Tibial nerve (tissue), 3 donors: ENCODE data around the gene FAM13B.

Experiments
- POLR2A ChIP-seq, 2 donors: fragments of 450-650 bp; IDR thresholded peaks; one replicate each; pipeline ENCODE4 v1.6.1; 2017; ENCODE audit warnings: antibody characterized with exemption in 2 of 2, mild to moderate bottlenecking in 2 of 2, moderate library complexity in 2 of 2
- TF ChIP-seq, protein P1 (sequence below), 5 experiments: fragments of 200-600 bp in 3 of 5; fragments of 450-650 bp in 2 of 5; sonication (generic) in 3 of 5; IDR thresholded peaks; one replicate each; pipeline ENCODE4 v1.5.1; 2016 to 2019; ENCODE audit warnings: antibody characterized with exemption in 5 of 5, mild to moderate bottlenecking in 3 of 5, moderate library complexity in 2 of 5

DNA sequence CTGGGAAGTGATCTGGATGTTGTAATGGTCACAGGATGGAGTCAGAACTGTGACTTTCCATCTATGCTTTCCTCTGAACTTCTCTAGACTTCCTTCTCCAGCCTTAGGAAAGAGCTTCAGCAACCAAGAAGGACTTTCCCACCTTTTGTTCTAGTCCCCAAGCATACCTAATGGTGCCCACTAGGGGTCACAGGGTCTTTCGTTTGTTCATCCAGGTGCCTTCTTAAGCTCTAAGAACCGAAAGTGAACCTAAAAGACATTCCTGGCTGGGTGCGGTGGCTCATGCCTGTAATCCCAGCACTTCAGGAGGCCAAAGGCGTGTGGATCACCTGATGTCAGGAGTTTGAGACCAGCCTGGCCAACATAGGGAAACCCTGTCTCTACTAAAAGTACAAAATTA lies 49.2 kb upstream of the FAM13B start:
- TF ChIP-seq, protein P1, sequence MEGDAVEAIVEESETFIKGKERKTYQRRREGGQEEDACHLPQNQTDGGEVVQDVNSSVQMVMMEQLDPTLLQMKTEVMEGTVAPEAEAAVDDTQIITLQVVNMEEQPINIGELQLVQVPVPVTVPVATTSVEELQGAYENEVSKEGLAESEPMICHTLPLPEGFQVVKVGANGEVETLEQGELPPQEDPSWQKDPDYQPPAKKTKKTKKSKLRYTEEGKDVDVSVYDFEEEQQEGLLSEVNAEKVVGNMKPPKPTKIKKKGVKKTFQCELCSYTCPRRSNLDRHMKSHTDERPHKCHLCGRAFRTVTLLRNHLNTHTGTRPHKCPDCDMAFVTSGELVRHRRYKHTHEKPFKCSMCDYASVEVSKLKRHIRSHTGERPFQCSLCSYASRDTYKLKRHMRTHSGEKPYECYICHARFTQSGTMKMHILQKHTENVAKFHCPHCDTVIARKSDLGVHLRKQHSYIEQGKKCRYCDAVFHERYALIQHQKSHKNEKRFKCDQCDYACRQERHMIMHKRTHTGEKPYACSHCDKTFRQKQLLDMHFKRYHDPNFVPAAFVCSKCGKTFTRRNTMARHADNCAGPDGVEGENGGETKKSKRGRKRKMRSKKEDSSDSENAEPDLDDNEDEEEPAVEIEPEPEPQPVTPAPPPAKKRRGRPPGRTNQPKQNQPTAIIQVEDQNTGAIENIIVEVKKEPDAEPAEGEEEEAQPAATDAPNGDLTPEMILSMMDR (IDR thresholded peaks at IDR 0.05) = no peak
- no peak for TF ChIP-seq POLR2A (IDR thresholded peaks at IDR 0.05)
